ENCODE data around the gene DMBX1.

- TF ChIP-seq RAD21 (IDR thresholded peaks at IDR 0.05; ENCODE audit: low read length) (no peak), TCF12 (IDR thresholded peaks at IDR 0.05) (no peak)
Observed at GRCh38 chr1:46473991-46474390, 15.6 kb upstream of the DMBX1 start.
